ENCODE data around the gene MT1M. TPM values are rescaled to one million over a fixed set of nuclear protein-coding genes. Genes with fewer than 3 reads are reported as not detected.
A peak's percentile ranks its signal among the peaks of the same experiment; 100 is the strongest.

The MT1M gene
- total and polyA plus RNA-seq, 8 donors: 8.3 to 34.6 (median 14.6) TPM

- ATAC-seq (peak in 3 of 4 donors; percentile 45 to 79 (median 78)), DNase-seq (peak in 1 of 6 donors; percentile 69), FAIRE-seq (no peak)
- Histone ChIP-seq H3K27me3 (no peaks in the 10 kb centered on the region), H3K9me3 (no peaks in the 10 kb centered on the region), H3K36me3 (no peaks in the 10 kb centered on the region), H3K4me1 (peaks cover 0 to 3% (median 0%) of the 10 kb centered on the region in 3 donors), H3K4me3 (peak within 1 kb of the TSS in 3 of 4 donors; percentile 17 to 49 (median 37)), H3K27ac (no peak within 1 kb of the TSS)
- 6% methylated on average over 87 of the region's 87 CpGs for WGBS, 2 donors
- intact Hi-C loops (cut with DNase I): loop anchor here in 1 of 3 donors (10.0 kb wide), 1 partner anchor 115 kb away; no protein-coding TSS in a partner anchor
- no peak for TF ChIP-seq CTCF (IDR thresholded peaks at IDR 0.05)
Measured at GRCh38 chr16:56589141-56590039, 43.1 kb upstream of the MT1M start, which contains the start of gene MT3. Gene MT3, plus strand, starts transcription at chr16:56589528. Its CDS starts 63 bp downstream, at chr16:56589591.

GRCh38 chr16:56591377-56592060 is 40.9 kb upstream of the MT1M start:
- H3K27ac ChIP-seq: no peak overlapping the region
- H3K36me3 ChIP-seq: no peaks in the 10 kb centered on the region
- FAIRE-seq: no peak
- intact Hi-C loops (cut with DNase I): no loop called here
- no peak overlapping the region for H3K4me3 ChIP-seq
- peaks cover 0 to 3% (median 0%) of the 10 kb centered on the region in 3 donors for H3K4me1 ChIP-seq
- H3K9me3 ChIP-seq: no peaks in the 10 kb centered on the region
- TF ChIP-seq CTCF (IDR thresholded peaks at IDR 0.05): no peak
- DNase-seq: no peak
- ATAC-seq: peak in 1 of 4 donors; percentile 53
- WGBS, 2 donors: 53 to 56% methylated on average over 4 of the region's 4 CpGs
- H3K27me3 ChIP-seq: no peaks in the 10 kb centered on the region

- Histone ChIP-seq H3K9me3 (no peaks in the 10 kb centered on the region), H3K27ac (no peak overlapping the region), H3K4me3 (no peak overlapping the region), H3K27me3 (no peaks in the 10 kb centered on the region), H3K36me3 (no peaks in the 10 kb centered on the region), H3K4me1 (peaks cover 0 to 3% (median 0%) of the 10 kb centered on the region in 3 donors)
- FAIRE-seq (no peak), DNase-seq (no peak), ATAC-seq (no peak)
- intact Hi-C loops (cut with DNase I): no loop called here
- 89 to 96% methylated on average over 6 of the region's 6 CpGs for WGBS, 2 donors
- no peak for TF ChIP-seq CTCF (IDR thresholded peaks at IDR 0.05)
Measured at GRCh38 chr16:56593573-56594291, 38.7 kb upstream of the MT1M start.

GRCh38 chr16:56594292-56594619 is 38.2 kb upstream of the MT1M start:
- 92 to 98% methylated on average over 5 of the region's 5 CpGs for WGBS, 2 donors
- no peak for ATAC-seq
- no peak for FAIRE-seq
- Histone ChIP-seq H3K9me3 (no peaks in the 10 kb centered on the region), H3K27me3 (no peaks in the 10 kb centered on the region), H3K27ac (no peak overlapping the region), H3K4me3 (no peak overlapping the region), H3K36me3 (no peaks in the 10 kb centered on the region), H3K4me1 (peaks cover 0 to 3% (median 0%) of the 10 kb centered on the region in 3 donors)
- no peak for DNase-seq
- intact Hi-C loops (cut with DNase I): no loop called here
- TF ChIP-seq CTCF (IDR thresholded peaks at IDR 0.05): no peak
